Esophagus squamous epithelium (tissue), 4 donors: Measurements from ENCODE around the gene HYCC1.

ENCODE experiments used
- CTCF ChIP-seq, 6 experiments: fragments of 450-650 bp in 4 of 6; fragments of 200-600 bp in 2 of 6; sonication (generic) in 2 of 6; IDR thresholded peaks; one replicate each; pipeline ENCODE4 v1.5.1; 2016 to 2019; ENCODE audit warnings: antibody characterized with exemption in 6 of 6, mild to moderate bottlenecking in 4 of 6, moderate library complexity in 4 of 6
- POLR2A ChIP-seq, 4 donors: fragments of 450-650 bp; IDR thresholded peaks; one replicate each; pipeline ENCODE4 v1.6.1; 2017; ENCODE audit warnings: antibody characterized with exemption in 4 of 4, mild to moderate bottlenecking in 4 of 4, moderate library complexity in 3 of 4

- no peak for TF ChIP-seq CTCF (IDR thresholded peaks at IDR 0.05)
- TF ChIP-seq POLR2A (IDR thresholded peaks at IDR 0.05): no peak
These were observed 12.2 kb upstream of the HYCC1 start for GRCh38 chr7:23026164-23026563.
